ENCODE data around the gene IGSF21.

- TF ChIP-seq POLR2AphosphoS5 (IDR thresholded peaks at IDR 0.05; ENCODE audit: borderline replicate concordance, low read depth, low read length) (no peak), EZH2 (IDR thresholded peaks at IDR 0.05) (no peak)
Measured at GRCh38 chr1:18352636-18353265, 245.2 kb downstream of the IGSF21 start.

Measured in SK-N-MC (cell line).